ENCODE results near the gene CSKMT.

Gene CSKMT

GRCh38 chr11:62715150-62716130, 50.3 kb downstream of the CSKMT start:
- Histone ChIP-seq H3K27ac (ENCODE audit: low read depth, low read length) (no peak overlapping the region), H3K36me3 (ENCODE audit: control insufficient read depth in 1 of 2, insufficient read depth in 2 of 2, low read length in 2 of 2) (peaks cover 64 to 78% of the 10 kb centered on the region in 2 donors), H3K4me3 (ENCODE audit: low read depth in 1 of 2, low read length in 2 of 2) (no peak overlapping the region), H3K4me1 (ENCODE audit: control insufficient read depth in 1 of 2, insufficient read depth in 2 of 2, low read length in 2 of 2) (peaks cover 27 to 40% of the 10 kb centered on the region in 2 donors), H3K27me3 (ENCODE audit: control insufficient read depth in 1 of 2, insufficient read depth in 2 of 2, low read length in 2 of 2) (no peaks in the 10 kb centered on the region), H3K9me3 (ENCODE audit: control insufficient read depth in 1 of 2, low read length in 2 of 2) (no peaks in the 10 kb centered on the region), H3K9ac (ENCODE audit: low read depth in 1 of 2, low read length in 2 of 2) (no peak overlapping the region)

DNA sequence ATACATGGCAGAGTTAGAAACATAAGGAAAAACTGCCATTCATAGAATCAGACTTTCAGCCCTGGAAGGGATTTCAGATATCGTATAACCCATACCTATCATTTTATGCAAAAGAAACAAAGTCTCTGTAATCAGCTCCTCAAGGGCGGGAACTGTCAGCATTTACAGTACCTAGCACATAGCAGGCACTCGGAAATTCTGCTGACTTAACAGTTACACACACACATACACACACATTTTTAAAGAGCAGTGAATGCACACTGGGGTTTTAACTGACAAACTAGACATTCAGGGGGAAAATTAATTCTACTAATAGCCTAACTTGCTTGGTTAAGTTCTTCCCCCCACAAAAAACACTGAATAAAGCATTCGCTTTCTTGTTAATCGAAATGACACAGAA, 51.1 kb downstream of the CSKMT start:
- no peak overlapping the region for H3K4me3 ChIP-seq (ENCODE audit: low read depth in 1 of 2, low read length in 2 of 2)
- H3K4me1 ChIP-seq (ENCODE audit: control insufficient read depth in 1 of 2, insufficient read depth in 2 of 2, low read length in 2 of 2): peaks cover 25 to 37% of the 10 kb centered on the region in 2 donors
- no peak overlapping the region for H3K9ac ChIP-seq (ENCODE audit: low read depth in 1 of 2, low read length in 2 of 2)
- no peaks in the 10 kb centered on the region for H3K9me3 ChIP-seq (ENCODE audit: control insufficient read depth in 1 of 2, low read length in 2 of 2)
- H3K27me3 ChIP-seq (ENCODE audit: control insufficient read depth in 1 of 2, insufficient read depth in 2 of 2, low read length in 2 of 2): no peaks in the 10 kb centered on the region
- H3K36me3 ChIP-seq (ENCODE audit: control insufficient read depth in 1 of 2, insufficient read depth in 2 of 2, low read length in 2 of 2): peaks cover 65 to 81% of the 10 kb centered on the region in 2 donors
- no peak overlapping the region for H3K27ac ChIP-seq (ENCODE audit: low read depth, low read length)

DNA sequence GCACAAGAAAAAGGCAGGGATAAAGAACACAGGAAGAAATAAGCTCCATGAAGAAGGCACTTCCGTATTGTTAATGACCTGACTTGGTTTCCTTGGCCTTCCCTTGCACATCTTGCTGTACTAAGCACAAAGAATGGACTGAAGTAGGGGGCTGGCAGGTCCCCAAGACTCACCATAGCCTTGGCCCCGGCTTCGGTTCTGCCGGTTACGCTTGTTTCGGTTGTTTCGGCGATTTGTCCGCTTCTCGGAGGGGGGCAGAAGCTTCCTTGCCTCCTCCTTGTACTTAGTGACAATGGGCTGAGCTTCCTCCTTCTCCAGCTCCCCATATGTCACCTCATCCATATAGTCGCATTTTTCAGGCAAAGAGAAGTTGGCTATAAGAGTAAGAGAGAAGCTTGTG, 51.7 kb downstream of the CSKMT start:
- no peak overlapping the region for H3K27ac ChIP-seq (ENCODE audit: low read depth, low read length)
- H3K27me3 ChIP-seq (ENCODE audit: control insufficient read depth in 1 of 2, insufficient read depth in 2 of 2, low read length in 2 of 2): no peaks in the 10 kb centered on the region
- H3K4me3 ChIP-seq (ENCODE audit: low read depth in 1 of 2, low read length in 2 of 2): no peak overlapping the region
- peaks cover 25 to 37% of the 10 kb centered on the region in 2 donors for H3K4me1 ChIP-seq (ENCODE audit: control insufficient read depth in 1 of 2, insufficient read depth in 2 of 2, low read length in 2 of 2)
- no peak overlapping the region for H3K9ac ChIP-seq (ENCODE audit: low read depth in 1 of 2, low read length in 2 of 2)
- peaks cover 67 to 82% of the 10 kb centered on the region in 2 donors for H3K36me3 ChIP-seq (ENCODE audit: control insufficient read depth in 1 of 2, insufficient read depth in 2 of 2, low read length in 2 of 2)
- H3K9me3 ChIP-seq (ENCODE audit: control insufficient read depth in 1 of 2, low read length in 2 of 2): no peaks in the 10 kb centered on the region

Measured in duodenal mucosa (tissue), 2 donors.